GM23338 (cell line): ENCODE results near the gene PTPRN2. TPM values are rescaled to one million over a fixed set of nuclear protein-coding genes. Genes with fewer than 3 reads are reported as not detected.

Source experiments
- ATAC-seq: fragments of 200-7000 bp; cut with Tn5 transposase; 3 replicates; pipeline ENCODE4 v1.9.1; 2020
- DNase-seq: peaks from one replicate; pipeline ENCODE4 v3.0.0-alpha.2; 2015; ENCODE audit warnings: low spot score
- H2AFZ ChIP-seq: fragments of 200-600 bp; sonication (generic); 2 replicates; pipeline ENCODE4 v1.8.0; 2016; ENCODE audit warnings: antibody characterized with exemption, mild to moderate bottlenecking, moderate library complexity
- H3F3A ChIP-seq: fragments of 200-600 bp; sonication (generic); replicated peaks from 2 replicates; pipeline ENCODE4 v1.8.0; 2017; ENCODE audit warnings: antibody characterized with exemption, mixed run types, low read depth
- H3K27ac ChIP-seq: fragments of 200-600 bp; sonication (generic); 2 replicates; pipeline ENCODE4 v1.6.1; 2016; ENCODE audit warnings: low read depth
- H3K27me3 ChIP-seq: fragments of 200-600 bp; sonication (generic); 2 replicates; pipeline ENCODE4 v1.8.0; 2016; ENCODE audit warnings: mild to moderate bottlenecking, mixed run types, moderate library complexity; ENCODE audit not compliant: insufficient read depth
- H3K36me3 ChIP-seq: fragments of 200-600 bp; sonication (generic); 2 replicates; pipeline ENCODE4 v1.8.0; 2016; ENCODE audit warnings: mild to moderate bottlenecking; ENCODE audit not compliant: insufficient read depth
- H3K4me1 ChIP-seq: fragments of 200-600 bp; sonication (generic); 2 replicates; pipeline ENCODE4 v1.8.0; 2016; ENCODE audit warnings: mild to moderate bottlenecking, moderate library complexity; ENCODE audit not compliant: insufficient read depth
- H3K4me2 ChIP-seq: fragments of 200-600 bp; sonication (generic); 2 replicates; pipeline ENCODE4 v1.7.1; 2017; ENCODE audit warnings: mixed run types
- H3K4me3 ChIP-seq: fragments of 200-600 bp; sonication (generic); 2 replicates; pipeline ENCODE4 v1.6.1; 2016; ENCODE audit warnings: mixed run types
- H3K79me2 ChIP-seq: fragments of 200-600 bp; sonication (generic); replicated peaks from 2 replicates; pipeline ENCODE4 v1.8.0; 2017; ENCODE audit warnings: mild to moderate bottlenecking; ENCODE audit not compliant: insufficient read depth
- H3K9me2 ChIP-seq: fragments of 200-600 bp; sonication (generic); 2 replicates; pipeline ENCODE4 v1.8.0; 2017; ENCODE audit not compliant: insufficient read depth
- H4K20me1 ChIP-seq: fragments of 200-600 bp; sonication (generic); replicated peaks from 2 replicates; pipeline ENCODE4 v1.8.0; 2017; ENCODE audit warnings: mild to moderate bottlenecking; ENCODE audit not compliant: insufficient read depth
- H3K27ac Mint-ChIP-seq: 2 replicates; pipeline ENCODE4 v1.8.0; 2020; ENCODE audit warnings: inconsistent platforms, mild to moderate bottlenecking, moderate library complexity, mixed read lengths
- H3K27me3 Mint-ChIP-seq: 3 replicates; pipeline ENCODE4 v1.8.0; 2022; ENCODE audit warnings: low read depth, mild to moderate bottlenecking, moderate library complexity, mixed read lengths, inconsistent platforms; ENCODE audit not compliant: insufficient read depth, poor library complexity
- H3K36me3 Mint-ChIP-seq: 3 replicates; pipeline ENCODE4 v1.8.0; 2021; ENCODE audit warnings: low read depth, mild to moderate bottlenecking, inconsistent platforms, moderate library complexity, mixed read lengths
- H3K4me1 Mint-ChIP-seq: 3 replicates; pipeline ENCODE4 v1.8.0; 2020; ENCODE audit warnings: mild to moderate bottlenecking, inconsistent platforms, mixed read lengths
- H3K4me3 Mint-ChIP-seq: 3 replicates; pipeline ENCODE4 v1.8.0; 2021; ENCODE audit warnings: moderate library complexity, mild to moderate bottlenecking, inconsistent platforms, mixed read lengths
- H3K9me3 Mint-ChIP-seq: 3 replicates; pipeline ENCODE4 v1.8.0; 2020; ENCODE audit warnings: moderate library complexity, mild to moderate bottlenecking, inconsistent platforms, mixed read lengths
- CREB1 ChIP-seq: fragments of 250-450 bp; sonication (Bioruptor Pico); IDR thresholded peaks from 2 replicates; pipeline ENCODE4 v1.5.0; 2020; ENCODE audit warnings: low read depth, mild to moderate bottlenecking, moderate library complexity
- EZH2phosphoT487 ChIP-seq: fragments of 200-600 bp; sonication (generic); IDR thresholded peaks from one replicate; pipeline ENCODE4 v1.8.1; 2018; ENCODE audit warnings: antibody characterized with exemption; ENCODE audit not compliant: unreplicated experiment
- JUNB ChIP-seq: IDR thresholded peaks from one replicate; pipeline ENCODE4 v1.6.1; 2016; ENCODE audit warnings: antibody characterized with exemption; ENCODE audit not compliant: unreplicated experiment
- POLR2AphosphoS5 ChIP-seq: IDR thresholded peaks from 2 replicates; pipeline ENCODE4 v1.6.1; 2016; ENCODE audit warnings: antibody characterized with exemption, low read depth
- REST ChIP-seq: IDR thresholded peaks from one replicate; pipeline ENCODE4 v1.6.1; 2018; ENCODE audit warnings: antibody characterized with exemption; ENCODE audit not compliant: unreplicated experiment
- ZNF114 ChIP-seq: fragments of 250-450 bp; sonication (Bioruptor Pico); IDR thresholded peaks from 2 replicates; pipeline ENCODE4 v1.5.0; 2020; ENCODE audit warnings: mild to moderate bottlenecking, moderate library complexity
- ZNF462 ChIP-seq: fragments of 250-450 bp; sonication (Bioruptor Pico); IDR thresholded peaks from 2 replicates; pipeline ENCODE4 v1.5.0; 2020; ENCODE audit warnings: mild to moderate bottlenecking, moderate library complexity
- polyA plus RNA-seq: library from polyadenylated mRNA; unstranded; fragments of >200 nt; fragmentation: Nextera tagmentation; extraction: Ambion mirVana; gene quantifications from 2 replicates; pipeline ENCODE4 v1.2.1, GENCODE V29; 2016
- total RNA-seq: library from RNA; depleted of rRNA; stranded (reverse); fragments of >200 nt; shearing (Covaris generic); gene quantifications from 2 replicates; pipeline ENCODE4 v1.2.3, GENCODE V29; 2014

The PTPRN2 gene
- total and polyA plus RNA-seq, 2 experiments from 2014 or later, result 0.87 to 4.0 TPM

- no peak for TF ChIP-seq ZNF462 (CRISPR knock-in tag)
- no peak for TF ChIP-seq JUNB
- TF ChIP-seq EZH2phosphoT487, result no peak
- no peak for TF ChIP-seq CREB1 (CRISPR knock-in tag)
- no peak for TF ChIP-seq POLR2AphosphoS5
- TF ChIP-seq REST, result no peak
Observed at GRCh38 chr7:157873181-157873580, 714.4 kb downstream of the PTPRN2 start (continued).

- H3K4me1 Mint-ChIP-seq, result no peaks in the 10 kb centered on the region
- H3K4me2 ChIP-seq, result no peak overlapping the region
- H3K9me2 ChIP-seq, result no peaks in the 10 kb centered on the region
- no peaks in the 10 kb centered on the region for H3K4me1 ChIP-seq
- peaks cover 11% of the 10 kb centered on the region for H3K27me3 Mint-ChIP-seq
- H4K20me1 ChIP-seq, result no peaks in the 10 kb centered on the region
- H3K4me3 ChIP-seq, result no peak overlapping the region
- no peak overlapping the region for H3K27ac ChIP-seq
- H3F3A ChIP-seq, result no peaks in the 10 kb centered on the region
- H3K36me3 ChIP-seq, result no peaks in the 10 kb centered on the region
- H3K79me2 ChIP-seq, result no peaks in the 10 kb centered on the region
- no peak overlapping the region for H3K4me3 Mint-ChIP-seq
- no peak for ATAC-seq
- H2AFZ ChIP-seq, result no peak overlapping the region
- no peaks in the 10 kb centered on the region for H3K27me3 ChIP-seq
- DNase-seq, result no peak
- H3K9me3 Mint-ChIP-seq, result peaks cover 90% of the 10 kb centered on the region
- no peak overlapping the region for H3K27ac Mint-ChIP-seq
- peaks cover 49% of the 10 kb centered on the region for H3K36me3 Mint-ChIP-seq
- TF ChIP-seq ZNF114 (no peak), POLR2AphosphoS5 (no peak), JUNB (no peak), REST (no peak), CREB1 (CRISPR knock-in tag) (no peak)
Observed at GRCh38 chr7:157872447-157872846, 715.2 kb downstream of the PTPRN2 start.
